H1 (cell line): Measurements from ENCODE around the gene CCNY. TPM values are rescaled to one million over a fixed set of nuclear protein-coding genes. Genes with fewer than 3 reads are reported as not detected.

Experiments
- CTCF ChIA-PET: fragments of 300-600 bp; sonication (Branson Sonifier 250); formaldehyde crosslinking; loops from one replicate; lab custom pipeline; 2021; ENCODE audit not compliant: partially characterized antibody; lab: Charles Lee
- POLR2A ChIA-PET: fragments of 300-600 bp; sonication (Branson Sonifier 250); formaldehyde crosslinking; loops from one replicate; lab custom pipeline; 2021; ENCODE audit warnings: inconsistent platforms; ENCODE audit not compliant: partially characterized antibody; lab: Charles Lee
- DNase-seq, 2 experiments: peaks; one replicate each; pipeline versions ENCODE4 v3.0.0 to v3.0.0-alpha.2; 2010 to 2022; ENCODE audit warnings: low spot score in 2 of 2, low read depth in 1 of 2, mixed read lengths in 1 of 2
- FAIRE-seq: peaks from 2 replicates; lab custom pipeline; 2011; peaks lifted over from hg19 to GRCh38; lab: Jason Lieb, UNC
- H2AFZ ChIP-seq: 2 replicates; pipeline ENCODE4 v1.8.1; 2012; ENCODE audit warnings: low read length, inconsistent platforms
- H2AK5ac ChIP-seq: 2 replicates; pipeline ENCODE4 v1.6.1; 2013; ENCODE audit warnings: low read depth, low read length
- H2BK120ac ChIP-seq: replicated peaks from 2 replicates; pipeline ENCODE3; 2013; ENCODE audit warnings: low read depth, low read length, inconsistent platforms
- H2BK12ac ChIP-seq: 2 replicates; pipeline ENCODE4 v1.6.1; 2013; ENCODE audit warnings: low read depth, low read length
- H2BK15ac ChIP-seq: 2 replicates; pipeline ENCODE4 v1.6.1; 2013; ENCODE audit warnings: low read length
- H2BK20ac ChIP-seq: 2 replicates; pipeline ENCODE4 v1.6.1; 2013; ENCODE audit warnings: low read length
- H2BK5ac ChIP-seq: 2 replicates; pipeline ENCODE4 v1.6.1; 2013; ENCODE audit warnings: low read depth, low read length
- H3K14ac ChIP-seq: 2 replicates; pipeline ENCODE4 v1.6.1; 2013; ENCODE audit warnings: inconsistent platforms; ENCODE audit not compliant: insufficient read length
- H3K18ac ChIP-seq: 2 replicates; pipeline ENCODE4 v1.6.1; 2013; ENCODE audit warnings: low read length; ENCODE audit errors: extremely low read depth
- H3K23ac ChIP-seq: 2 replicates; pipeline ENCODE4 v1.6.1; 2013; ENCODE audit warnings: inconsistent platforms; ENCODE audit not compliant: insufficient read length
- H3K23me2 ChIP-seq: 2 replicates; pipeline ENCODE4 v1.6.1; 2013; ENCODE audit warnings: low read depth, low read length
- H3K27ac ChIP-seq: 2 replicates; pipeline ENCODE4 v1.6.1; 2011; ENCODE audit warnings: low read depth, low read length, inconsistent platforms
- H3K27me3 ChIP-seq, 4 experiments: replicated peaks in 1 of 4; 1 replicate in 1 of 4; 2 replicates in 3 of 4; pipeline versions ENCODE4 v1.6.1 to v1.8.1; 2011 to 2013; ENCODE audit warnings: low read length in 3 of 4, mild to moderate bottlenecking in 3 of 4, inconsistent platforms in 2 of 4, mixed read lengths in 2 of 4, moderate library complexity in 1 of 4; ENCODE audit not compliant: control insufficient read depth in 3 of 4, insufficient read depth in 3 of 4; ENCODE audit errors: extremely low read depth in 1 of 4
- H3K36me3 ChIP-seq, 4 experiments: 2 replicates each; pipeline versions ENCODE4 v1.6.1 to v1.8.1; 2011 to 2013; ENCODE audit warnings: mild to moderate bottlenecking in 4 of 4, low read length in 3 of 4, moderate library complexity in 2 of 4, control low read depth in 1 of 4, inconsistent platforms in 1 of 4; ENCODE audit not compliant: insufficient read depth in 4 of 4, control insufficient read depth in 2 of 4
- H3K4ac ChIP-seq: replicated peaks from 2 replicates; pipeline ENCODE3; 2013; ENCODE audit warnings: low read length, low read depth, mixed read lengths, inconsistent platforms; ENCODE audit not compliant: insufficient read length
- H3K4me1 ChIP-seq, 4 experiments: replicated peaks in 1 of 4; 1 replicate in 1 of 4; 2 replicates in 3 of 4; pipeline versions ENCODE4 v1.6.1 to v1.8.1; 2011 to 2013; ENCODE audit warnings: low read length in 3 of 4, inconsistent platforms in 2 of 4, mixed read lengths in 1 of 4; ENCODE audit not compliant: insufficient read depth in 4 of 4, control insufficient read depth in 3 of 4
- H3K4me2 ChIP-seq, 2 experiments: 2 replicates each; pipeline versions ENCODE4 v1.6.1 to v1.8.1; 2011 to 2013; ENCODE audit warnings: low read depth in 2 of 2, low read length in 2 of 2, control low read depth in 1 of 2, inconsistent platforms in 1 of 2, mild to moderate bottlenecking in 1 of 2; ENCODE audit not compliant: insufficient read depth in 1 of 2
- H3K4me3 ChIP-seq, 4 experiments: fragments of 200-600, 300-600 bp in 1 of 4; sonication (generic), shearing (Covaris generic), sonication (Bioruptor Twin) in 1 of 4; 2 replicates each; pipeline versions ENCODE4 v1.5.1 to v1.8.1; 2011 to 2016; ENCODE audit warnings: low read length in 4 of 4, low read depth in 3 of 4, control low read depth in 2 of 4, inconsistent platforms in 2 of 4, mild to moderate bottlenecking in 2 of 4, mixed read lengths in 1 of 4, moderate library complexity in 1 of 4; ENCODE audit not compliant: insufficient read depth in 2 of 4; ENCODE audit errors: extremely low read depth in 1 of 4
- H3K56ac ChIP-seq: replicated peaks from 2 replicates; pipeline ENCODE3; 2013; ENCODE audit warnings: low read depth, mild to moderate bottlenecking, mixed read lengths, low read length, inconsistent platforms; ENCODE audit not compliant: insufficient read length
- H3K79me1 ChIP-seq: 2 replicates; pipeline ENCODE4 v1.6.1; 2013; ENCODE audit warnings: low read depth, low read length, control low read depth
- H3K79me2 ChIP-seq, 2 experiments: 2 replicates each; pipeline versions ENCODE4 v1.6.1 to v1.8.1; 2012 to 2013; ENCODE audit warnings: low read length in 2 of 2, mild to moderate bottlenecking in 2 of 2, inconsistent platforms in 1 of 2; ENCODE audit not compliant: insufficient read depth in 2 of 2, control insufficient read depth in 1 of 2
- H3K9ac ChIP-seq, 4 experiments: replicated peaks in 1 of 4; 1 replicate in 1 of 4; 2 replicates in 3 of 4; pipeline versions ENCODE4 v1.6.1 to v1.8.1; 2011 to 2013; ENCODE audit warnings: low read depth in 3 of 4, low read length in 3 of 4, control low read depth in 2 of 4, mild to moderate bottlenecking in 2 of 4, moderate library complexity in 2 of 4, inconsistent platforms in 1 of 4; ENCODE audit errors: extremely low read depth in 1 of 4
- H3K9me3 ChIP-seq, 2 experiments: 2 replicates each; pipeline versions ENCODE4 v1.6.1 to v1.8.1; 2012 to 2013; ENCODE audit warnings: mild to moderate bottlenecking in 2 of 2, moderate library complexity in 2 of 2, control low read depth in 1 of 2, inconsistent platforms in 1 of 2, low read depth in 1 of 2, low read length in 1 of 2, mixed read lengths in 1 of 2; ENCODE audit not compliant: insufficient read depth in 2 of 2
- H4K20me1 ChIP-seq, 2 experiments: replicated peaks in 1 of 2; 2 replicates each; pipeline versions ENCODE3 to v1.8.1; 2011 to 2013; ENCODE audit warnings: inconsistent platforms in 2 of 2, low read length in 2 of 2, mild to moderate bottlenecking in 1 of 2; ENCODE audit not compliant: insufficient read depth in 2 of 2, control insufficient read depth in 1 of 2
- H4K5ac ChIP-seq: 2 replicates; pipeline ENCODE4 v1.6.1; 2013; ENCODE audit warnings: low read length, low read depth, mixed read lengths, inconsistent platforms; ENCODE audit not compliant: insufficient read length
- H4K8ac ChIP-seq: 2 replicates; pipeline ENCODE4 v1.8.0; 2013; ENCODE audit warnings: mild to moderate bottlenecking, moderate library complexity, low read length, inconsistent platforms; ENCODE audit not compliant: insufficient read depth; ENCODE audit errors: extremely low read depth
- H4K91ac ChIP-seq: replicated peaks from 2 replicates; pipeline ENCODE3; 2013; ENCODE audit warnings: low read length, mixed read lengths, inconsistent platforms; ENCODE audit not compliant: insufficient read length
- EGR1 ChIP-seq: IDR thresholded peaks from 2 replicates; pipeline ENCODE4 v1.6.1; 2011; ENCODE audit warnings: low read depth, low read length, borderline replicate concordance
- JUN ChIP-seq: IDR thresholded peaks from 2 replicates; pipeline ENCODE4 v1.6.1; 2011; ENCODE audit warnings: low read depth, mild to moderate bottlenecking, improper control_type of control experiment, low read length
- KDM1A ChIP-seq: fragments of 200-600, 300-600 bp; sonication (generic); IDR thresholded peaks from 2 replicates; pipeline ENCODE4 v1.7.1; 2016; ENCODE audit warnings: mild to moderate bottlenecking, low read length, borderline replicate concordance
- PHF8 ChIP-seq: fragments of 200-600 bp; sonication (generic); conservative IDR thresholded peaks from 2 replicates; pipeline ENCODE4 v1.7.1; 2012; ENCODE audit warnings: low read depth, mild to moderate bottlenecking, inconsistent platforms, low read length, moderate library complexity
- RFX5 ChIP-seq: IDR thresholded peaks from 2 replicates; pipeline ENCODE4 v1.6.1; 2011; ENCODE audit warnings: low read depth, low read length, improper control_type of control experiment, borderline replicate concordance
- SIN3A ChIP-seq, 2 experiments: IDR thresholded peaks in 1 of 2; conservative IDR thresholded peaks in 1 of 2; 2 replicates each; pipeline ENCODE4 v1.6.1; 2011 to 2012; ENCODE audit warnings: low read length in 2 of 2, improper control_type of control experiment in 1 of 2, low read depth in 1 of 2, mild to moderate bottlenecking in 1 of 2
- SIRT6 ChIP-seq: IDR thresholded peaks from one replicate; pipeline ENCODE4 v1.7.1; 2012; ENCODE audit warnings: low read length, inconsistent platforms
- SP2 ChIP-seq: IDR thresholded peaks from 2 replicates; pipeline ENCODE4 v1.6.1; 2012; ENCODE audit warnings: mild to moderate bottlenecking, low read length, inconsistent platforms
- TBP ChIP-seq: IDR thresholded peaks from 2 replicates; pipeline ENCODE4 v1.6.1; 2011; ENCODE audit warnings: low read depth, low read length, improper control_type of control experiment
- USF2 ChIP-seq: IDR thresholded peaks from 2 replicates; pipeline ENCODE4 v1.6.1; 2011; ENCODE audit warnings: low read length, improper control_type of control experiment
- ZNF274 ChIP-seq: IDR thresholded peaks from 2 replicates; pipeline ENCODE4 v1.7.0; 2012; ENCODE audit warnings: low read length, borderline replicate concordance; ENCODE audit errors: extremely low read depth
- WGBS, 2 experiments: shearing (Covaris generic) in 1 of 2; methylation state at CpG; one replicate each; pipeline versions ENCODE4 v1.1.6 to v1.1.7; 2013 to 2015; ENCODE audit warnings: low lambda C conversion rate in 2 of 2, mixed read lengths in 2 of 2, inconsistent platforms in 1 of 2, low coverage in 1 of 2, missing lambda C conversion rate in 1 of 2; ENCODE audit not compliant: insufficient replicate concordance in 2 of 2, insufficient coverage in 1 of 2, insufficient read length in 1 of 2; ENCODE audit errors: extremely low coverage in 1 of 2, missing lambda C conversion rate in 1 of 2; 5-methylcytosine and 5-hydroxymethylcytosine counted together
- polyA plus RNA-seq, 7 experiments: library from polyadenylated mRNA; depleted of rRNA in 3 of 7; stranded (reverse) in 5 of 7; unstranded in 2 of 7; fragments of >200 nt in 5 of 7; fragments of 200-250 nt in 2 of 7; gene quantifications; 1 replicate in 5 of 7; 2 replicates in 1 of 7; 4 replicates in 1 of 7; pipeline versions ENCODE4 v1.2.1 to v1.2.3, GENCODE V29; 2011 to 2013; ENCODE audit warnings: missing spikeins in 2 of 7, mixed read lengths in 2 of 7
- total RNA-seq: library from RNA; stranded (reverse); fragmentation: NEBNext Ultra II Directional; extraction: Animal tissue kit (Norgen Biotek cat#: 25700); gene quantifications from 2 replicates; pipeline ENCODE4 v1.2.1, GENCODE V29; 2021

Gene CCNY
- total and polyA plus RNA-seq, 2 of the 8 experiments (the other 6 are each of a cell fraction or from before 2014, with no cell fraction given) = 25.3 to 68.2 TPM

GRCh38 chr10:35339942-35340341 lies 3.6 kb downstream of the CCNY start:
- Histone ChIP-seq H3K18ac (no peak overlapping the region), H2BK20ac (no peak overlapping the region), H2BK5ac (no peak overlapping the region), H3K4me1 (peaks cover 0 to 5% (median 2%) of the 10 kb centered on the region in 4 experiments; a peak in 2 of 7 replicates), H2BK120ac (no peak overlapping the region), H3K36me3 (no peaks in the 10 kb centered on the region), H3K23ac (no peak overlapping the region), H4K5ac (no peak overlapping the region), H3K4me3 (no peak overlapping the region), H3K23me2 (peaks cover 5% of the 10 kb centered on the region; the same call in 1 of the 2 replicates), H3K9me3 (no peaks in the 10 kb centered on the region), H3K4me2 (no peak overlapping the region), H3K27me3 (no peaks in the 10 kb centered on the region), H2BK12ac (no peak overlapping the region), H3K27ac (no peak overlapping the region), H3K4ac (no peak overlapping the region), H3K14ac (no peak overlapping the region), H4K8ac (no peak overlapping the region), H4K91ac (no peak overlapping the region), H3K56ac (no peak overlapping the region), H3K79me2 (peaks cover 3 to 75% of the 10 kb centered on the region in 2 experiments; a peak in 3 of 4 replicates), H3K79me1 (peaks cover 11% of the 10 kb centered on the region), H2AFZ (no peak overlapping the region), H3K9ac (no peak overlapping the region), H4K20me1 (peaks cover 19 to 21% of the 10 kb centered on the region in 2 experiments), H2AK5ac (no peak overlapping the region), H2BK15ac (no peak overlapping the region)
- ChIA-PET POLR2A (no interaction called here), CTCF (no interaction called here)
- 85% methylated on average over 2 of the region's 2 CpGs; no CpG with 5 or more reads in 1 of the 2 experiments for WGBS, 2 experiments
- FAIRE-seq (no peak), DNase-seq (no peak)
- TF ChIP-seq SIN3A (conservative IDR thresholded peaks at IDR 0.05 in 1 of 2, IDR thresholded peaks at IDR 0.05 in 1 of 2; ENCODE audit: low read depth in 1 of 2, low read length in 2 of 2) = no peak
- TF ChIP-seq ZNF274 = no peak
- TF ChIP-seq SP2 = no peak
- no peak for TF ChIP-seq JUN
- TF ChIP-seq KDM1A = no peak
- no peak for TF ChIP-seq TBP
- TF ChIP-seq PHF8 = no peak
- TF ChIP-seq SIRT6 = no peak
- no peak for TF ChIP-seq RFX5
- TF ChIP-seq USF2 = no peak
- TF ChIP-seq EGR1 = no peak
